Cerebellar nuclear complex (tissue), 1 donor: ENCODE results near the gene CEBPB.

ENCODE experiments used
- DNase-seq, 2 experiments: peaks; one replicate each; lab custom pipeline; 2025; lab: John Stamatoyannopoulos, UW

CEBPB gene

DNA sequence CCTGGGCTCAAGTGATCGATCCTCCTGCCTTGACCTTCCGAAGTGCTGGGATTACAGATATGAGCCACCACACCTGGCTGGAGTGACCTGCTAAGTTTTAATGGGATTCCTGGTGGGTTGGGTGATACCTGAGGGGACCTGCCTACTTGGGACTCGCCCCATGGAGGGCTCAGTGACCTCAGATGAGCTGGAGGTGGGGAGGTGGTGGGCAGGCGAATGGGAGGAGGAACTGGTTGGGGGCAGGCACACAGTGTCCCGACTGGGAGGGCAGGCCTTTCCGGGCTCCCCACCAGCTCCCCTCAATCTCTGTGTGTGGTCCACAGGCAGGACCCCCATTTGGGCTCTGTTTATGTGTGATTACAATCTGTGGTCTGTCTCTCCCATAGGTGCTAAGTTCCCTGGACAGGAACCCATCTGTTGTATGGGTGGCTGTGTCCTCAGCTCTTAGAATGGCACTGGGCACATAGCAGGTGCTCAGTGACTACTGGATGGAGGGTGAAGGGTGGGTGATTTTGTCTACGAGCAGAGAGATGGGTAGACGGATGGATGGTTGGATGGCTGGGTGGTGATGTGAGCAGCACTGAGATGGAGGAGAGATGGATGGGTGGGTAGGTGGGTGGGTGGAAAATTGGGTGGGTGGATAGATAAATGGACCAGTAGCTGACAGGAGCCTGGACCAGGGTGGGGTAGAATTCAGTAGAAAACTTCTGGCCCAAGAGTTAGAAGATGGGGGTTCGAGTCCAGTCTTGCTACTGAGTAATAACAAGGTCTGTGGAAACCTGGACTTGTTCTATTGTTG, 23.8 kb downstream of the CEBPB start:
- no peak for DNase-seq

GRCh38 chr20:50215101-50215690, 24.6 kb downstream of the CEBPB start:
- DNase-seq: no peak

DNA sequence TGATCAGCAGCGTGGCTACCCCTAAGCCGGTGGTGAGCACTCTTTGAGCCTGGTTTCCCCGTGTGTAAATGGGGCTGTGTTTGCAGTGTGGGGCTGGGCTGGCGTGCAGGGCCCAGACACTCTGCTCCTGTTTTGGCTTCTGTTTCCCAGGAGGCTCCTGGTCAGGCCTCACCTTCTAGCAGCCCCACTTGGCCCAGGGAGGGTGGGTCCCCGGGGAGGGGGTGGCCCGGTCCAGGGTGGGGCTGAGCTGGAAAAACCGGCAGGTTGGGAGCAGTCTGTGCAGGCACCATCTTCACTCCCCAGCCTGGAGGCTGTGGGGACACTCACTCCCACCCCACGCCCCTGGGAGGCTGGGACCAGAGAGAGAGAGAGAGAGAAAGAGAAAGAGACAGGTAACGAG, 25.3 kb downstream of the CEBPB start:
- no peak for DNase-seq

- DNase-seq: no peak
Measured at GRCh38 chr20:50216543-50217206, 26.0 kb downstream of the CEBPB start.

DNA sequence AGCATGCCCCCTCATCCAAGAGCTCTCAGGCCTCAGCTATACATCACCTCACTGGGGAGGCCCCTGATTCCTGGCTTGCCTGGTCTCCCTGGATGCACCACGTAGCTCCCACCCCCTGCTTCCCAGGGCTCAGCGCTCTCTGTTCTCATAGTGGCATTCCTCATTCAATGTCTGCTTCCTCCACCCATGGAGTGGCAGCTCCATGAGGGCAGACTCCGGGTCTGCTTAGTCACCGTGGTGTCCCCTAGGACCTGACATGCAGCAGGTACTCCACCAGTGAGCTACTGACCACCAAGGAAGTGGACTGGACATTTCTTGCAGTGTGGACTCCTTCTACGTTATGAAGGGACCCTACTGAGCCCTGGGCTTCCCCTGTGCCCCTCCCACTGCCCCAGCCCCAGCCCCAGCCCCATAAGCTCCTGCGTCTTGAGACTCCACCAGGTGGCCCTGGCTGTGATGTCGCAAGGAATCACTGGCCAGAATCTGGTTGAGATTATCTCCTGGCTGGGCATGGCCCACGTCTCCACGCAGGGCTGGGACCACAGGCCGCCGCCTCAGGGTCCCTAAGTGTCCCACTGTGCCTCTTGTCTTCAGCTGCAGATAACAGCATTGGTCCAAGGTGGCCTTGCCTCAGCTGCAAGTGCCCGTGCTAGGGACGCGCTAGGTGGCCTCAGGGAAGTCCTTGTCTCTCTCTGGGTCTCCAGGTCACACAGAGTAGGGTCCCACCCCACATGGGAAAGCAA, 26.7 kb downstream of the CEBPB start:
- no peak for DNase-seq

DNA sequence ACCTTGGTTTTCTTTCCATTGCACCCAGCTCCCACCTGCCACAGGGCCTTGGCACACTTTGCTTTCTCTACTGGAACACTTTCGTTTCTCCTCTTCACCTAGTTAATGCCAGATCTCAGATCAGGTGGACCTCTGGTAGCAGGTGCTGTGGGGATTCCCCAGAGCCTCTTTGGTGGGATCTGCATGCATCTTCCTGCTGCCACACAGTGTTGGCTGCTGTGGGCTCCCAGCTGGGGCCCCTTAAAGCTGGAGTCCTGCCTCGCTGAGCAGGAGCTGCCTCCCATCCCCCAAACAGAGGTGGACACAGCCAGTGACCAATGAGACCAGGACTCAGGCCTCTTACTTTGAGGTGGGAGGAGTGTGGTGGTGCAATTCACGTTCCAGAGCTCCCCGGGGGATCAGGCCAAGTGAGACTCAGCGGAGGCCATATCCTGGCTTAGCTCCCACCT, 28.4 kb downstream of the CEBPB start:
- no peak for DNase-seq

DNA sequence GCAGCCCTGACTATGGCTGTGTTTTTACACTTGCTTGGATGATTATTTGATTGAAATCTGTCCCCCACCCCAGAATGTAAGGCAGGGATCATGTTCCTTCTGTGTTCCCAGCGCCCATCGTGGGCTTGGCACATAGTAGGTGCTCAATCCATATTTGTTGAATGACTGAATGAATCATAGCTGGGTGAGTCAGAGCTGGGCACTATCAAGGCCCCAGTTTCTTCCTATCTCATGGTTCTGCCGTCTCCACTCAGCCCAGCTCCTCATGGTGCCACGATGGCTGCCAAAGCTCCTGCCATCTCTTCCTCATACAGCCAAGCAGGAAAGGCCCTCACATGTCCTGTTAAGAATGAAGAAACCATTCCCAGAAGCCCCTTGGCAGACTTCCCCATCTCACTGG, 29.0 kb downstream of the CEBPB start:
- DNase-seq: no peak

GRCh38 chr20:50220093-50220893, 29.7 kb downstream of the CEBPB start:
- no peak for DNase-seq

GRCh38 chr20:50220894-50221365, 30.3 kb downstream of the CEBPB start:
- DNase-seq: no peak

DNA sequence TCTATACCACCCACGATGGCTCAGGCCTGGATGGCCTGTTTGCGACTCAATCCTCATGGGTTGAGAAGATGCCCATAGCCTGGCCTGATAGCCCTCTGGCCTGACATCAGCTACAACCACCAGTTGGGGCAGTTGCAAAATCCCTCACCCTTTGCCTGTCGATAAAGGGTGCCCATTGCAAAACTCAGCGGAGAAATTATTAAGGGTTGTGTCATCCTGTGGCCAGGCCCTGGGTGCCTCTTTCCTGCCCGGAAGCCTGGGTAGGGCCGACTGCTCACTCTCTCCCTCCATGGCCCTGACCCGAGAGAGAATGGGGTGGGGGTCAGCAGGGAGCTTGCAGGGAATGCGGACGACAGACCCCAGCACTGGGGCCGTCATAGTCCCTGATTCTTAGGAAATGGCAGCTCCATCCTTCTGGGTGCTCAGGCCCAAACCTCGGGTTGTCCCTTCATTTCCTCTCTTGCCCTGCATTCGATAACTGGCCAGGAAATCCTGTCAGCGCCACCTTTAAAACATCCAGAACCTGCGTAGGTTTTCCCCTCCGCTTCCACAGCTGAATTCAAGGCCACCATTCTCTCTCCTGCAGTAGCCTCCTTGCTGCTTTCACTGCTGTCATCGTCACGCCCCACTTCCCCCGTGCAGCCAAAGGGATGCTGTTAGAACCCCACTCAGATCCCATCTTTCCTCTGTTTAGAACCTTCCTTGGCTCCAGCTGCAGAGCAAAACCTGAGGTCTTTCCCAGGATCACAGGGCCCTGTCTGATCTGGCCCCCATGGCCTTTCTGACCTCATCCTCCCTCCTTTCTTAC, 31.1 kb downstream of the CEBPB start:
- no peak for DNase-seq

DNA sequence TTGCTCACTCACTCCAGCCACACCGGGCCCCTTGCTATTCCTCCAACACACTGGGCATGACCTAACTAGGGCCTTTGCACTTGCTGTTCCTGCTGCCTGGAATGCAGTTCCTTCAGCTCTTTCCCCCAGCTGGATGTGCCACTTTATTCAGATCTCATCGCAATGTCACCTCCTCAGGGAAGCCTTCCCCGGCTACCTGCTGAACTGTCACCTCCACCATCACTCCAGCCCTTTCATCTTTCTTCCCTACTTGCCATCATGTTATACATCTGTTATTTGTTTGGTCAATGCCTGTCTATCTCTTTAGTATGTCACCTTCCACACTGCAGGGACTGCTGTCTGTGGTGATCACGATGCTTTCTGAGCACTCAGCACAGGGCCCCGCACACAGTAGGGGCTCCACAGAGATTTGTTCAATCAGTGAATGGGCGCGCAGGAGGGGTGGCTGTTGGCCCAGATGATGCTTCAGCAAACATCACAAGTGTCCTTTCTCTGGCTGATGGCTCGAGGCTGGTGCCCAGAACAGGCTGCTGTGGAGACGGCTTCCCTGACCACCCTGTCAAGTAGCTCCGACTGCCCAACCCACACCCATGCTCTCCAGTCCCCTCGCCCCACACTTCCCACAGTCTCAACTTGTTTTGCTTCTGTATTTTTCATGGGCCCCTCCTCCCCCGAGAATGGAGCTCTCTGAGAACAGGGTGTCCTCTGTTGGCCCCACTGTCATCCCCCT, 31.8 kb downstream of the CEBPB start:
- no peak for DNase-seq

GRCh38 chr20:50223039-50224005, 32.7 kb downstream of the CEBPB start:
- no peak for DNase-seq

- no peak for DNase-seq
Measured at GRCh38 chr20:50224052-50224451, 33.4 kb downstream of the CEBPB start.

DNA sequence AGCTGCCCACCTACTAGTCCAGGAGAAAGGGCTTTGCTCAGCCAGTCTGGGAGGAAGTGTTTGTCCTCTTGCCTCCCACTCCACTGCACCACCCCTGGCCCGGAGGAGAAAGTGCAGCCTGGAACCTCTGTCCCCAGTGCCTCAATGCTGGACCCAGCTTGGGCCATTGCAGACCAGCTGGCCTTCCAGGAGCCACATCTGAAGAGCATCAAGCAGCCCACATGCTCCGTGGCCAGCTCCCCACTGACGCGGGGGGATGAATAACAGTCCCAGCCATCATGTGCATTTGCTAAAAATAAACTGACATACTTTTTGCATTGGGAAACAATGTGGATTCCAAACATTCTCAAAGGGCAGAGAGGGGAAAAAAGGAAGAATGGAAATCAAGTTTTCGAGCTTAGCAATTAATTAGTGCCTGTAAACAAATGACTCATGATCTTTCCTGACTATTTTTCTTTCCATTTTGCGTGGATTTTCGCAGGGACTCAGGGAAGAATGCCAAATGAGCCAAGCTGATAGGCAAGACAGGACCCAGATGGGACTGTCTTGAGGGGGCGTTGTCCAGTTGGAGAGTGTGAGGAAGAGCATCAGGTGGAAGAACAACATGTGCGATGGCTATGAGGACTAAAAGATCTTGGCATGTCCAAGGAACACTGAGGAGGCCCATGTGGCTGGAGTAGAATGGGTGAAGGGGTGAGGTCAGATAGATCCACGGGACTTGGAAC, 34.1 kb downstream of the CEBPB start:
- no peak for DNase-seq

GRCh38 chr20:50226093-50226974, 35.7 kb downstream of the CEBPB start:
- DNase-seq: no peak

- DNase-seq: no peak
Measured at GRCh38 chr20:50227506-50227905, 36.9 kb downstream of the CEBPB start.

GRCh38 chr20:50229156-50229607, 38.6 kb downstream of the CEBPB start:
- DNase-seq: no peak
